ENCODE data around the gene DPP6.

DNA sequence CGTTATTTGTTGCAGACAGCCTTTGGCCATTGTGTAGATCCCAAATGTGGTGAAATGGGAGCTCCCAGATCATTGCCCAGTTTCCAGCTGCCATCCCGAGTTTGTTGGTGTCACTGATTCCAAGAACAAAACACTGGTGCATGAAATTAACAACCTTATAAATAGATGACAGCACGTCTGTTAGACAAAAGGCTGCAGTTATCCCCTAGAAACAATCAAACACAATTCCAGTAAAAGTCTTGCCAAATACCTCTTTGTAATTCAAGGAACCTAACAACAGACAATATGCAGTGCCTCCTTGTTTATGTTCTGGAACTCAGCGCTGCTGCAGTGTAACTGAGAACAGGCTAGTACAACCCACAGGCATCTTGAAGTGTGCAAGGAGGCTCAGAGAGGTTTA is 546.2 kb downstream of the DPP6 start:
- TF ChIP-seq, protein P1, sequence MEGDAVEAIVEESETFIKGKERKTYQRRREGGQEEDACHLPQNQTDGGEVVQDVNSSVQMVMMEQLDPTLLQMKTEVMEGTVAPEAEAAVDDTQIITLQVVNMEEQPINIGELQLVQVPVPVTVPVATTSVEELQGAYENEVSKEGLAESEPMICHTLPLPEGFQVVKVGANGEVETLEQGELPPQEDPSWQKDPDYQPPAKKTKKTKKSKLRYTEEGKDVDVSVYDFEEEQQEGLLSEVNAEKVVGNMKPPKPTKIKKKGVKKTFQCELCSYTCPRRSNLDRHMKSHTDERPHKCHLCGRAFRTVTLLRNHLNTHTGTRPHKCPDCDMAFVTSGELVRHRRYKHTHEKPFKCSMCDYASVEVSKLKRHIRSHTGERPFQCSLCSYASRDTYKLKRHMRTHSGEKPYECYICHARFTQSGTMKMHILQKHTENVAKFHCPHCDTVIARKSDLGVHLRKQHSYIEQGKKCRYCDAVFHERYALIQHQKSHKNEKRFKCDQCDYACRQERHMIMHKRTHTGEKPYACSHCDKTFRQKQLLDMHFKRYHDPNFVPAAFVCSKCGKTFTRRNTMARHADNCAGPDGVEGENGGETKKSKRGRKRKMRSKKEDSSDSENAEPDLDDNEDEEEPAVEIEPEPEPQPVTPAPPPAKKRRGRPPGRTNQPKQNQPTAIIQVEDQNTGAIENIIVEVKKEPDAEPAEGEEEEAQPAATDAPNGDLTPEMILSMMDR (IDR thresholded peaks at IDR 0.05) = no peak
- no peak for TF ChIP-seq POLR2A (IDR thresholded peaks at IDR 0.05)
